SK-N-SH treated with all-trans-retinoic acid at 6 μM for 48 hours (cell line): ENCODE measurements around the gene CNTNAP2.
A peak's percentile ranks its signal among the peaks of the same experiment; 100 is the strongest.

Experiments used
- ATAC-seq: fragments of 200-7000 bp; cut with Tn5 transposase; 3 replicates; pipeline ENCODE4 v1.9.1; 2020; ENCODE audit warnings: mild to moderate bottlenecking, moderate library complexity
- BACH2 ChIP-seq: fragments of 250-450 bp; sonication (Bioruptor Pico); IDR thresholded peaks from 2 replicates; pipeline ENCODE4 v1.9.0; 2021; ENCODE audit warnings: mild to moderate bottlenecking, borderline replicate concordance
- CSDC2 ChIP-seq: fragments of 250-450 bp; sonication (Bioruptor Pico); IDR thresholded peaks from 2 replicates; pipeline ENCODE4 v1.5.0; 2020; ENCODE audit warnings: mild to moderate bottlenecking, moderate library complexity
- ESRRG ChIP-seq: fragments of 250-450 bp; sonication (Bioruptor Pico); IDR thresholded peaks from 2 replicates; pipeline ENCODE4 v1.6.1; 2021; ENCODE audit warnings: mild to moderate bottlenecking
- GLIS3 ChIP-seq: fragments of 250-450 bp; sonication (Bioruptor Pico); IDR thresholded peaks from 2 replicates; pipeline ENCODE4 v1.5.0; 2020; ENCODE audit warnings: mild to moderate bottlenecking, moderate library complexity
- ISL1 ChIP-seq: fragments of 250-450 bp; sonication (Bioruptor Pico); IDR thresholded peaks from 2 replicates; pipeline ENCODE4 v2.1.2; 2022; ENCODE audit warnings: mild to moderate bottlenecking, moderate library complexity
- OSR1 ChIP-seq: fragments of 250-450 bp; sonication (Bioruptor Pico); IDR thresholded peaks from 2 replicates; pipeline ENCODE4 v1.8.0; 2022; ENCODE audit warnings: moderate library complexity, mild to moderate bottlenecking, inconsistent platforms
- PATZ1 ChIP-seq: fragments of 250-450 bp; sonication (Bioruptor Pico); IDR thresholded peaks from 2 replicates; pipeline ENCODE4 v1.8.0; 2020; ENCODE audit warnings: mild to moderate bottlenecking, moderate library complexity, borderline replicate concordance
- POU6F1 ChIP-seq: fragments of 250-450 bp; sonication (Bioruptor Pico); IDR thresholded peaks from 2 replicates; pipeline ENCODE4 v1.8.0; 2021; ENCODE audit warnings: low read depth, mild to moderate bottlenecking, moderate library complexity, borderline replicate concordance
- PPARA ChIP-seq: fragments of 250-450 bp; sonication (Bioruptor Pico); IDR thresholded peaks from 2 replicates; pipeline ENCODE4 v1.5.0; 2020; ENCODE audit warnings: mild to moderate bottlenecking, borderline replicate concordance
- RARB ChIP-seq: fragments of 250-450 bp; sonication (Bioruptor Pico); IDR thresholded peaks from 2 replicates; pipeline ENCODE4 v1.8.0; 2021; ENCODE audit warnings: mild to moderate bottlenecking, moderate library complexity
- SNAI2 ChIP-seq: fragments of 250-450 bp; sonication (Bioruptor Pico); IDR thresholded peaks from 2 replicates; pipeline ENCODE4 v1.5.0; 2020; ENCODE audit warnings: mild to moderate bottlenecking, moderate library complexity
- TCF4 ChIP-seq: fragments of 250-450 bp; sonication (Bioruptor Pico); IDR thresholded peaks from 2 replicates; pipeline ENCODE4 v1.8.0; 2021; ENCODE audit warnings: mild to moderate bottlenecking, moderate library complexity, borderline replicate concordance
- TOX ChIP-seq: fragments of 250-450 bp; sonication (Bioruptor Pico); IDR thresholded peaks from 2 replicates; pipeline ENCODE4 v1.8.0; 2021; ENCODE audit warnings: mild to moderate bottlenecking, moderate library complexity, borderline replicate concordance
- ZC3H10 ChIP-seq: fragments of 250-450 bp; sonication (Bioruptor Pico); IDR thresholded peaks from 2 replicates; pipeline ENCODE4 v1.5.1; 2021; ENCODE audit warnings: mild to moderate bottlenecking, moderate library complexity
- ZFP3 ChIP-seq: fragments of 250-450 bp; sonication (Bioruptor Pico); IDR thresholded peaks from 2 replicates; pipeline ENCODE4 v1.5.0; 2020; ENCODE audit warnings: mild to moderate bottlenecking, moderate library complexity
- ZFP30 ChIP-seq: fragments of 450-650 bp; formaldehyde crosslinking; IDR thresholded peaks from 2 replicates; pipeline ENCODE4 v1.5.0; 2022; ENCODE audit warnings: mild to moderate bottlenecking, moderate library complexity
- ZNF565 ChIP-seq: fragments of 450-650 bp; formaldehyde crosslinking; conservative IDR thresholded peaks from 2 replicates; pipeline ENCODE4 v1.5.0; 2020; ENCODE audit warnings: low read depth, mild to moderate bottlenecking, moderate library complexity
- ZNF70 ChIP-seq: fragments of 450-650 bp; formaldehyde crosslinking; IDR thresholded peaks from 2 replicates; pipeline ENCODE4 v1.5.0; 2020; ENCODE audit warnings: mild to moderate bottlenecking, moderate library complexity
- ZNF8 ChIP-seq: fragments of 450-650 bp; formaldehyde crosslinking; IDR thresholded peaks from 2 replicates; pipeline ENCODE4 v1.5.0; 2020; ENCODE audit warnings: mild to moderate bottlenecking, moderate library complexity
- TF ChIP-seq, protein P1 (sequence below): fragments of 250-450 bp; sonication (Bioruptor Pico); IDR thresholded peaks from 2 replicates; pipeline ENCODE4 v1.5.1; 2020; ENCODE audit warnings: low read depth, mild to moderate bottlenecking, moderate library complexity
- TF ChIP-seq, protein P2 (sequence below): fragments of 250-450 bp; sonication (Bioruptor Pico); IDR thresholded peaks from 2 replicates; pipeline ENCODE4 v1.5.0; 2020; ENCODE audit warnings: mild to moderate bottlenecking, moderate library complexity

CNTNAP2 gene

DNA sequence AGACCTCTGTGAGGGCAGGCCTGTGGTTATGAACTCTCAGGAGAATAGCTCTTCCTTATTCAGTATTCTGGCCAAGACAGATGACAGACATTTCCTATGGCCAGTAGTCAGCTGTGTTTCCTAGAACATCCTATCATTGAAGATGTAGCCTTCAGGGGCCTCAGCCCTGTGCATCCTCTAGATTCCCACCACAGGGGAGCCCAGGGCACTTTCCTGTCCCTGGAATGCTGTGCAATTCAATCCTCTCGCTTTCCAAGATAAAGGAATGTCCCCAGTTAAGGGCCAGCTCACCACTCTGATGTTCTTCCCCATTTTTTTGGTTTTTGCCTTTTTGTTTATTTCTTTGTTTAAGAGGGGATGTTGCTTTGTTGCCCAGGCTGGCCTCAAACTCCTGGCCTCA is 1895.2 kb downstream of the CNTNAP2 start:
- ATAC-seq: no peak
- TF ChIP-seq GLIS3 (CRISPR knock-in tag): no peak
- TF ChIP-seq, all 23 proteins: peak for 0

DNA sequence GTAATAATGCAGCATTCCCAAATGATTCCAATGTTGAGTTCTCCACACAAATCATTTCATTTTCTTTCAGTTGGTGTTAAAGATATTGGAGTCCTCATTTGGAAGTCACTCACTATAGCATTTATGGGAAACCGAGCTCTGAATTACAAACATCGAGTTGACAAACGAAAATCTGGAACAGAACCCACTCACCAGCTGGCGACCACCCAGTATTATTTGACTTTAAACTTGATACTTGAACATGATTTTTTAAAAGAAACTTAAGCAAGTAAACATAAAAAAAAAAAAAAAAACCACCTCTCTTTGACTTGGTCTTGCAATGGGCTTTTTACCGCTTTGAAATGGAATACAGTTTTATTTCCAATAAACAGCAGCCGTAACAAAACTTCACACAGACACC is 1897.4 kb downstream of the CNTNAP2 start:
- TF ChIP-seq, protein P1, sequence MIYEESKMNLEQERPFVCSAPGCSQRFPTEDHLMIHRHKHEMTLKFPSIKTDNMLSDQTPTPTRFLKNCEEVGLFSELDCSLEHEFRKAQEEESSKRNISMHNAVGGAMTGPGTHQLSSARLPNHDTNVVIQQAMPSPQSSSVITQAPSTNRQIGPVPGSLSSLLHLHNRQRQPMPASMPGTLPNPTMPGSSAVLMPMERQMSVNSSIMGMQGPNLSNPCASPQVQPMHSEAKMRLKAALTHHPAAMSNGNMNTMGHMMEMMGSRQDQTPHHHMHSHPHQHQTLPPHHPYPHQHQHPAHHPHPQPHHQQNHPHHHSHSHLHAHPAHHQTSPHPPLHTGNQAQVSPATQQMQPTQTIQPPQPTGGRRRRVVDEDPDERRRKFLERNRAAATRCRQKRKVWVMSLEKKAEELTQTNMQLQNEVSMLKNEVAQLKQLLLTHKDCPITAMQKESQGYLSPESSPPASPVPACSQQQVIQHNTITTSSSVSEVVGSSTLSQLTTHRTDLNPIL (CRISPR knock-in tag): no peak
- TF ChIP-seq ZNF70 (CRISPR knock-in tag): no peak
- ATAC-seq: no peak

DNA sequence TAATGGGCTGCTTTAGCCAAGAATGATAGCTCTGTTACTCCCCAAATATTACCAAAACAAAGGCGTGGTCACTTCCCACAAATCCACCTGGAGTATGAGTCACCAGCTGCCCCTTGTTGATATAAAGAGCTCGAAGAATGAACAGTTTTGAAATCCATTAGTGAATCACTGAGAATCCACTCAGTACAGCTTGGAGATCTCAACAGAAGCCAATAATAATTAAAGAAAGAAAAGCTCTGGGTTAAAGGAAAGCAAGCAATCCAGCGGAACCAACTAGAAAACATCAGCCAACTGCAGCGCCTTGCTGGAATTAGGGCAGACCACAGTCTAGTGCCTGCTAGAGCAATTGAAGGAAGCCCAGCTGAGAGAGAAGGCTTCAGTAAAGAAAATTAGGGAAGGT is 1897.9 kb downstream of the CNTNAP2 start:
- ATAC-seq: no peak

GRCh38 chr7:148017126-148017525 is 1900.5 kb downstream of the CNTNAP2 start:
- no peak for TF ChIP-seq ZNF565 (CRISPR knock-in tag)
- no peak for TF ChIP-seq ZNF70 (CRISPR knock-in tag)
- TF ChIP-seq RARB (CRISPR knock-in tag): no peak
- no peak for TF ChIP-seq ISL1 (CRISPR knock-in tag)
- TF ChIP-seq PATZ1 (CRISPR knock-in tag): no peak
- TF ChIP-seq TCF4 (CRISPR knock-in tag): no peak
- ATAC-seq: no peak

More for the DNA sequence above, 1897.9 kb downstream of the CNTNAP2 start:
- peak; percentile 65 for TF ChIP-seq ISL1 (CRISPR knock-in tag)
- TF ChIP-seq, protein P1 (CRISPR knock-in tag): no peak

- no peak for TF ChIP-seq PATZ1 (CRISPR knock-in tag)
- TF ChIP-seq ZFP30 (CRISPR knock-in tag): no peak
- no peak for TF ChIP-seq ZNF70 (CRISPR knock-in tag)
- TF ChIP-seq PPARA (CRISPR knock-in tag): no peak
- TF ChIP-seq POU6F1 (CRISPR knock-in tag): no peak
- no peak for TF ChIP-seq ESRRG (CRISPR knock-in tag)
- no peak for TF ChIP-seq TOX
- no peak for TF ChIP-seq ZFP3 (CRISPR knock-in tag)
- TF ChIP-seq ZC3H10 (CRISPR knock-in tag): no peak
- TF ChIP-seq OSR1 (CRISPR knock-in tag): no peak
- TF ChIP-seq BACH2: no peak
- TF ChIP-seq GLIS3 (CRISPR knock-in tag): no peak
- TF ChIP-seq, protein P2, sequence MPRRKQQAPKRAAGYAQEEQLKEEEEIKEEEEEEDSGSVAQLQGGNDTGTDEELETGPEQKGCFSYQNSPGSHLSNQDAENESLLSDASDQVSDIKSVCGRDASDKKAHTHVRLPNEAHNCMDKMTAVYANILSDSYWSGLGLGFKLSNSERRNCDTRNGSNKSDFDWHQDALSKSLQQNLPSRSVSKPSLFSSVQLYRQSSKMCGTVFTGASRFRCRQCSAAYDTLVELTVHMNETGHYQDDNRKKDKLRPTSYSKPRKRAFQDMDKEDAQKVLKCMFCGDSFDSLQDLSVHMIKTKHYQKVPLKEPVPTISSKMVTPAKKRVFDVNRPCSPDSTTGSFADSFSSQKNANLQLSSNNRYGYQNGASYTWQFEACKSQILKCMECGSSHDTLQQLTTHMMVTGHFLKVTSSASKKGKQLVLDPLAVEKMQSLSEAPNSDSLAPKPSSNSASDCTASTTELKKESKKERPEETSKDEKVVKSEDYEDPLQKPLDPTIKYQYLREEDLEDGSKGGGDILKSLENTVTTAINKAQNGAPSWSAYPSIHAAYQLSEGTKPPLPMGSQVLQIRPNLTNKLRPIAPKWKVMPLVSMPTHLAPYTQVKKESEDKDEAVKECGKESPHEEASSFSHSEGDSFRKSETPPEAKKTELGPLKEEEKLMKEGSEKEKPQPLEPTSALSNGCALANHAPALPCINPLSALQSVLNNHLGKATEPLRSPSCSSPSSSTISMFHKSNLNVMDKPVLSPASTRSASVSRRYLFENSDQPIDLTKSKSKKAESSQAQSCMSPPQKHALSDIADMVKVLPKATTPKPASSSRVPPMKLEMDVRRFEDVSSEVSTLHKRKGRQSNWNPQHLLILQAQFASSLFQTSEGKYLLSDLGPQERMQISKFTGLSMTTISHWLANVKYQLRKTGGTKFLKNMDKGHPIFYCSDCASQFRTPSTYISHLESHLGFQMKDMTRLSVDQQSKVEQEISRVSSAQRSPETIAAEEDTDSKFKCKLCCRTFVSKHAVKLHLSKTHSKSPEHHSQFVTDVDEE: no peak
- TF ChIP-seq SNAI2 (CRISPR knock-in tag): no peak
- no peak for TF ChIP-seq ZNF8 (CRISPR knock-in tag)
- TF ChIP-seq CSDC2 (CRISPR knock-in tag): no peak
- no peak for ATAC-seq
Measured at GRCh38 chr7:148020679-148021078, 1904.1 kb downstream of the CNTNAP2 start.
